Measurements from ENCODE around the gene PTP4A1.

GRCh38 chr6:63546236-63546635, 26.0 kb upstream of the PTP4A1 start:
- TF ChIP-seq, protein P1, sequence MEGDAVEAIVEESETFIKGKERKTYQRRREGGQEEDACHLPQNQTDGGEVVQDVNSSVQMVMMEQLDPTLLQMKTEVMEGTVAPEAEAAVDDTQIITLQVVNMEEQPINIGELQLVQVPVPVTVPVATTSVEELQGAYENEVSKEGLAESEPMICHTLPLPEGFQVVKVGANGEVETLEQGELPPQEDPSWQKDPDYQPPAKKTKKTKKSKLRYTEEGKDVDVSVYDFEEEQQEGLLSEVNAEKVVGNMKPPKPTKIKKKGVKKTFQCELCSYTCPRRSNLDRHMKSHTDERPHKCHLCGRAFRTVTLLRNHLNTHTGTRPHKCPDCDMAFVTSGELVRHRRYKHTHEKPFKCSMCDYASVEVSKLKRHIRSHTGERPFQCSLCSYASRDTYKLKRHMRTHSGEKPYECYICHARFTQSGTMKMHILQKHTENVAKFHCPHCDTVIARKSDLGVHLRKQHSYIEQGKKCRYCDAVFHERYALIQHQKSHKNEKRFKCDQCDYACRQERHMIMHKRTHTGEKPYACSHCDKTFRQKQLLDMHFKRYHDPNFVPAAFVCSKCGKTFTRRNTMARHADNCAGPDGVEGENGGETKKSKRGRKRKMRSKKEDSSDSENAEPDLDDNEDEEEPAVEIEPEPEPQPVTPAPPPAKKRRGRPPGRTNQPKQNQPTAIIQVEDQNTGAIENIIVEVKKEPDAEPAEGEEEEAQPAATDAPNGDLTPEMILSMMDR (IDR thresholded peaks at IDR 0.05; ENCODE audit: low read depth, low read length, poor library complexity, severe bottlenecking): no peak
- TF ChIP-seq EZH2phosphoT487 (IDR thresholded peaks at IDR 0.05; ENCODE audit: borderline replicate concordance, low read length): no peak
